ENCODE measurements around the gene FKBP11.
"Not testable (repeated sequence)": the region's sequence is repeated elsewhere in the genome, so short reads cannot be mapped to it uniquely, and the experiment has no call there.

Gene FKBP11

DNA sequence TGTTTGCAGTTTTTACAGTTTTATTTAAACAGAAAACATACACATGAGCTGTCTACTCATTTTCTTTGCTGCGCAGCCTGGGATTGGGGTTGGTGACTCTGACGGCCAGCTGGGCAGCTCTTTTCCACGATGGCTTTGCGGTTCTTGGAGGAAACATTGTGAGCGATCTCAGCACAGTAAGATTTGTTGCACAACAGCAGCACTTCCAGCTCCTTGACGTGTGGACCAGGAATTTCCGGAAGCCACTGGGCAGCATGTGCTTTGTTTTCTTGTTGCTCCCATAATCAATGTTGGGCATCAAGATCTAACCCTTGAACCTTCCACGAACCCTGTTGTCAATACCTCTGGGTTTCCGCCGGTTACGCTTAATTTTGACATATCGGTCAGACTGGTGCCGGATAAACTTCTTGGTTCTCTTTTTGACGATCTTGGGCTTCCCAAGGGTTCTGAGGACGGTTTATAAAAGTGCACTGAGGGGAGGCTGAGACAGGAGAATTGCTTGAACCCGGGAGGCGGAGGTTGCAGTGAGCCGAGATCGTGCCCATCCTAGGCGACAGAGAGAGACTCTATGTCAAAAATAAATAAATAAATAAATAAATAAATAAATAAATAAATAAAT, 21.8 kb downstream of the FKBP11 start:
- no peak for DNase-seq

DNA sequence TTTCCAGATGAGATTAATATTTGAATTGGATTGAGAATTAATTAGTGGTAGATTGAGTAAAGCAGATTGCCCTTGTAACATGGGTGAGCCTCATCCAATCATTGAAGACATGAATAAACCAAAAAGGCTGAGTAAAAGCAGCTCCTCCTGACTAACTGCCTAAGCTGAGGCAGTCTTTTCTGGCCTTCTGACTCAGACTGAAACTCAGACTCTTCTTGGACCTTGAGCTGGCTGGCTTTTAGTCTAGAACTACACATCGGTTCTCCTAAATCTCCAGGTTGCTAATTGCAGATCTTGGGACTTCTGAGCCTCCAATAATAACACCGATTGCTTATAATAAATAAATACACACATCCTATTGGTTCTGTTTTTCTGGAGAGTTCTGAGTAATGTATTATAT, 24.0 kb downstream of the FKBP11 start:
- no peak for DNase-seq

DNA sequence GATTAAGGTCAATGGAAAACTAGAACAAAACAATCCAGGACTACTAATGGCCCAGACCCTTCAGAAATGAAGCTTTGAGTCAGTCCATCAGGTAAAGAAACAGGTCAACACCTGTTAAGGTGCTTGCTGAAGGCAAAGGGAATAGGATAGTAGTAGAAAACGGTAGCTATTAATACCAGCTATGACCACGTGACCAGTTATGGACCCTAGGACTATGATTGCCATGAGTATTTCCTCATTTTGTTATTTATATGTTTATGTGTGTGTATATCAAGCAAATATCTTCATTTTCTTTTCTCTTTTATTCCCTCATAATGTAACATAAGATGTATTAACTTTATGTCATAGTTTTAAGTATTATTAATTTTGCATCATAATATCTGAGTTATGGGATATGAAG, 25.6 kb downstream of the FKBP11 start:
- DNase-seq, result no peak

DNA sequence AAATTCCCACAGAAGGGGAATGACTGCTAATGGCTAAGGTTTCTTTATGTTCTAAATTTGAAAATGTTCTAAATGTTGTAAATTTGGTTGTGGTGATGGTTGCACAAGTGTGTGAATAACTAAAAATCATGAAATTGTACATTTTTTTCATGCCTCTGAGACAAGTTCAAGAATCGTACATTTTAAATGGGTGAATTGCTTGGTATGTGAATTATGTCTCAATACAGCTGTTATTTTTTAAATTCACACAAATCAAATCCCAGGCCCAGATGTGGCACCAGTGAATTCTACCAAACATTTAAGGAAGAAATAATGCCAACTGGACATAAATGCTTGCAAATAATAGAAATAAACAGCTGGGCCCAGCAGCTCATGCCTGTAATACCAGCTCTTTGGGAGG, 31.0 kb downstream of the FKBP11 start:
- no peak for DNase-seq

DNA sequence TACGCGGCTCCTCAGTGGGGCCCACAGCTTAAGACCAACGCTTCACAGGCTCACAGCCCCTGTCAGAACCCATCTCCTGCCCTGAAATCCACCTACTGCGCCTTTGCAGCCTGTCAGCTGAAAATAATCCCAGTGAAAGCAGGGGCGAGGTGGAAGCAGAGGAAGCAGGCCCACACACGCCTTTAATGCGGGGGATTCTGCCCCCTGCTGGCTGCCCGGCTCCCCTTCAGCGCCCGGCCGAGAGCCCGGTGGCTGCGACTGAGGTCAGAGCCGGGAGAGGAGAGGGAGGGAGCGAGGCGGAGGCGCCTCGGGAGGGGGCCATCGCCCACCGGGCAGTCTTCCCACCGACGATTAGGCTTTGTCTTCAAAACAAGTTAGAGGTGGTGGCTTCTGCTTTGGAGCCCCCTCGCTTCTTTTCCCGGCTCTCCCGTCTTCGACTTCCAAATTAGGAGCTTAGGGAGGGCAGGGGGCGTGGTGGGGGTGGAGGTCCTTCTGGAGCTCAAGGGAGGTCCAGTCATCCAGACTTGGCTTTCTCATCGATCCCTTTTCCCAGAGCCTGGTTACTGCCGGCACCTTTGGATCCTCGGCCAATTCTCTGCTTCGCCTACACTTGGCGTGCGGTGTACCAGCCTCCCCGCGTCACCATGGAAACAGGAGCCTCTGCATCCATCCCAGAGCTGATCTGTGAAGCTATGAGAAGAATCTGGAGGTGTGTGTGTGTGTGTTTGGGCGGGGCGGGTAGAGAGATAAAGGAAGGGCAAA, 34.5 kb downstream of the FKBP11 start:
- peak; percentile 39 for DNase-seq

DNA sequence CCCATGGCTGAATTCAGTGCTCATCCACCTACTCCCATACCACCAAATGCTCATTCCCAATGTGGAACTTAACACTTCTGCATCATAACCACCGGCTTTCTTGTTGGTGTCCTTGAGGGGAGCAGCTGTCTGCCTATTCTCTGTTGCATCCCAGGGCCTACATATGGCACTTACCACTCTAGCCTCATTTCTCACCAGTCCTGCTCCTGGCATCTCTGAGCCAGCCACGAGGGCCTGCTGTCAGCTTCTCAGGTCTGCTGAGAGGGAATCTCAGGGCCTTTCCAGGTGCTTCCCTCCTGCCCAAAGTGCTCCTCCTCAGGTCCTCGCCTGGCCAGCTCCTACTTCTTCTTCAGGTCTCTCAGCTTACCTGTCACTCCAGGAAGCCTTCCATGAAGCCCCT, 35.6 kb downstream of the FKBP11 start:
- no peak for DNase-seq

DNA sequence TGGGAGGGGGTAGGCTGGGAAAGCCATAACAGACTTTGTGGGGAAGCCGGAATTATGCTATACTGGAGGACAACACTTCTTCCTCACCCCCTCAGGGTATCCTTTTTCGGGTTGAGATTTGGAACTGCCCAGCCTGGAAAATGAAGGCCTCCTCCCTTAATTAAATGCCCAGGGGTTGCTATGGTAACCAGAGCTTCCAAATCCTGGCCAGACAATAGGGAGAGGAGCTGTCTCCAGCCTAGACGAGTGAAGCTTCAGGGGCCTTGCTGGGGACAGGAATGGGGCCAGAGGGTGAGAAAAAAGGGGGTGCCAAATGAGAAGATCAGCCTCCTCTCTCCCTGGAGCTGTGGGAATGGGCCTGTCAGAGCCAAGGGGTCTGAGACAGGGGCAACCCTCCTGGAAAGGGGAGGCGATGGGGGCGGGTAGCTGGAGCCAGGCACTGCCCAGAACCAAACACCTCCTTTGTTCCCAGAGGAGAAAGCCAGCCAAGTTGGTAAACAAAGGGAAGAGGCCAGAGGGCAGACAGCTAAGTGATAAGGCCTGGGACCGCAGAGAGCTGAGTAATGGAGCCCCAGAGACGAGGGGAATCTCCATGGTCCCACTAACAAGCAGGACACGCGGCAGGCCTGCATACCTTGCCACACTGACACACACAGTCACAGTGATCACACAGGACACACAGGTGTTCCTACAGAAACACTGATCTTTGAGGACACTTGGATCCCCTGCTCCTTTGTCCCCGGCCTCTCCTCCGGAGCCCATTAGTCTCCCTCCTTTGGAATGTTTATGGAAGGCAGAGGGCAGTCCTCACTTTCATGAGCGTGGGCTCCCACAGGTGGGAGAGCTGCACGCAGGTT, 41.8 kb downstream of the FKBP11 start:
- no peak for DNase-seq

DNA sequence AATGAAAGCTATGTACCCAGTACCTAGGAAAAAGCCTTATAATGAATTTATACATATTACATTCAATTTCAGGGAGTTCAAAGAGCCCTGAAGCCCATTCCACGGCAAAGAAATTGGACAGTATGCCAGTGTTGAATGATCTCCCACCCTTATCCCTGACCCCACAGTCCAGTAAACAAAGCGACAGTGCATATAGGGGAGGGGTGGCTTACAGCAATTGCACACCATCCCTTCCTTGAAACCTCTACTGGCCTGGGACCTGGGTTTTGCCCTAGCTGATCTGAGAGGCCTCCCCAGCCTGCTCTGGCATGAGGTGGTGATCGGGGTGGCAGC, 42.4 kb downstream of the FKBP11 start:
- no peak for DNase-seq

DNA sequence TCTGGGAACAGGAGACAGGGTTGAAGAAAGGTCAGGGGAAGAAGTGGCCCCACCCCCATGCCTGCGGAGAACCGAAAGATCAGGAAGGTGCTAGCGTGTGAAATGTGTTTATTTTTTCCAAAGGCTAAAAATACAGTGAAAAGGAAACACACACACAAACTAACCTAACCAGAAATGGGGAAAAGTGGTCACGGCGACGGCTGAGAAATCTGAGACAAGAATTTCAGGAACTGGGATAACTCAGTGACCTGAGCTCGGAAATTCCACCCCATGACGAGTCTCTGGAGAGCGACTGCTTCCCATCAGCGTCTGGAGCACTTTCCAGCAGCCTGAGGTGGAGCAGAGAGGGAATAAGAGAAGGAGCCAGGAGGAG, 43.0 kb downstream of the FKBP11 start:
- no peak for DNase-seq

DNA sequence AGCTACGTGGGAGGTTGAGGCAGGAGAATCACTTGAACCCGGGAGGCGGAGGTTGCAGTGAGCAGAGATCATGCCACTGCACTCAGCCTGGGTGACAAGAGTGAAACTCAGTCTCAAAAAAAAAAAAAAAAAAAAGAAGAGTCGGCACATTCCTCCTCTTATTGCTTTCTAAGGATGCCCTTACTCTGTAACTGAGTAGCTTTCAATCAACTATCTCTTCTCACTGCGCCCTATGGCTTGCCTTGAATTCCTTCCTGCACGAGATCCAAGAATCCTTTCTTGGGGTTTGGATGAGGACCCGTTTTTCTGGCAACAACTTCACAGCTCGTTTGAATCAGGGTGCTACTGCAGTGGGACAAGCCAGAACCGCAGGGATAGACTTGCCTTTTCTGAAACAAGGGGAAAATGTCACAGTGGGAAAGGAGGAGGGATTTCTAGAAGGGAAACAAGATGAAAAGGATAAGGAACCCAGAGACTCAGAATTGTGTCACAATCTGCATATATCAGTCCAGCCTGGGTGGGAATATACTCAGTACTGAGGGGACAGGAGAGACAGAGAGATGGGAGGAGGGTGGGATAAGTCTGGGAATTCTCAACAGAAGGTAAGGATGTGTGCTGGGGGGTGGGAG, 43.5 kb downstream of the FKBP11 start:
- no peak for DNase-seq

DNA sequence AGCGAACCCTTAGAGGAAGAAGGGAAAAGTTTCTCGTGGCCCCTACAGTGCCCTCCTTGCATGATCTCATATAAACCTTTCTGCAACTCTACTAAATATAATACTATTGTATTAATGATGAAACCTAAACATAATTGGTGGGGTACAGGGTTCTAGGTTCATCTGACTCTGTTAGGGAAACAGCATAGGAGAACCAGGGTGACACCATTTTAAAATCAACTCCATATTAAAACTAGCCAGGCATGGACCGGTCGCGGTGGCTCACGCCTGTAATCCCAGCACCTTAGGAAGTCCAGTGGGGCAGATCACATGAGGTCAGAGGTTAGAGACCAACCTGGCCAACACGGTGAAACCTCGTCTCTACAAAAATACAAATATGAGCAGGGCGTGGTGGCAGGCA, 44.6 kb downstream of the FKBP11 start:
- no peak for DNase-seq

DNA sequence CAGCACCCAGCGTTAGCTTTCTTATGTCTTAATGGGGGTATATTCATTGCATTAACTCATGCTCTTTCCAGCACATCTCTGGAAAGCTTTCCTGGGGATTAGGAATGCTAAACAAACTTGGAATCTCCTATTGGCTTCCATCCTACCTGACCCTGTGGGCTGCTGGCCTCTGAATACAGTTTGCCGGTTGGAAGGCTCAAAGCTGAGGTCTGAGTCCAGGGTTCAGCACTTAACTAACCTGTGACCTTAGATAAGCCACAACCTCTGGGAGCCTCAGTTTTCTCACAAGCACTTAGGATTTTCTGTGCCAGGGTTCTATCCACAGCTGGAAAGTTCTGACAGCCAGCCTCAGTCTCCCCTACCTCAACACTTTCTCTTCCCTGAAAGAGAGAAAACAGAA, 46.7 kb downstream of the FKBP11 start:
- no peak for DNase-seq

DNA sequence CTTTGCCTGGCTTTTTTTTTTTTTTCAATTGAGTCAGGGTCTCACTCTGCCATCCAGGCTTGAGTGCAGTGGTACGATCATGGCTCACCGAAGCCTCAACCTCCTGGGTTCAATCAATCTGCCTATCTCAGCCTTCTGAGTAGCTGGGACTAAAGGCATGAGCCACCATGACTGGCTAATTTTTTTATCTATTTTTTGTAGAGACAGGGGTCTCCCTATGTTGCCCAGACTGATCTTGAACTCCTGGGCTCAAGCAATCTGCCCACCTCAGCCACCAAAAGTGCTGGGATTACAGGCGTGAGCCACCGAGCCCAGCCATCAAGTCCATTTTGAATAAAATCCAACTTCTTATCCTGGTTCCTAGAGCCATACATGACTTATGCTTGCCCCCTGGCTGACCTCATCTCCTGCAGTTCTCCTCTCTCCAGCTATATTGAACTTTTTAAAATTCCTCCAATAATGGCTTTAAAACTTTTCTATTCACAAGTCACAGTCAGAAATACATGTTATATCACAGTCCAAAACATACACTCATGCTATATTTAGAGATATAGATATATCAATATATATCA, 49.3 kb downstream of the FKBP11 start:
- DNase-seq, result no peak

DNA sequence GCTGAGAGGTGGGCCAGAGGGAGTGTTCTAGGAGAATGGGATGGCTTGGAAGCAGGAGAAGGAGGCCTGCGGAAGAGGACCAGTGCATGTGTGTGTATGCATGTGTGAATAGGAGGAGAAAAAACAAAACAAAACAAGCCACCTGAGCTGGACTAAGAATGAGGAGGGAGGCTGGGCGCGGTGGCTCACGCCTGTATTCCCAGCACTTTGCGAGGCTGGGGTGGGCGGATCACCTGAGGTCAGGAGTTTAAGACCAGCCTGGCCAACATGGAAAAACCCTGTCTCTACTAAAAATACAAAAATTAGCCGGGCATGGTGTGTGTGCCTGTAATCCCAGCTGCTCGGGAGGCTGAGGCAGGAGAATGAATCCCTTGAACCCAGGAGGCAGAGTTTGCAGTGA, 51.8 kb downstream of the FKBP11 start:
- DNase-seq, result not testable (repeated sequence)

DNA sequence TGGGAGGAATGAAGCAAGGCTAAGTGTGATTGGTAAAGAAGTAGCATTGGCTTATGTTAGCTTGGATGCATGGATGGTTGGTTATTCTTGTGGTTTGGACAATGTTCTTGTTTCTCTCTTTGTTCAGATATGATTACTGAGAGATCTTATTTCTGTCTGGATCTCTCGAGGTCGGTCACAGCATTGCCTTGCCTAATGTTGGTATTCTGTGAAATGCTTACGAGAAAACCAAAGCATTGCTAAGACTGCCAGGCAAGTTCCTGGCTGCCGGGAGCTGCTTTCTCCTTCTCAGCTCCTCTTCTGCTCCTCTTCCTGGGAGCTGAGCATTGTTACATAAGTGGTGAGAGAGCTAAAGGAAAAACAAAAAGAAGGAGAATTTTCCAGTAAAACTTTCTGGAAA, 52.2 kb downstream of the FKBP11 start:
- no peak for DNase-seq

Measured in NCI-H1092 (cell line).